Activated T-cell treated with anti-CD3 and anti-CD28 coated beads for 1 hour (primary cell): ENCODE measurements around the gene SPRR2D.
"Not testable (repeated sequence)": the region's sequence is repeated elsewhere in the genome, so short reads cannot be mapped to it uniquely, and the experiment has no call there.

Experiments
- DNase-seq: peaks from one replicate; pipeline ENCODE4 v3.0.0-alpha.2; 2020; ENCODE audit warnings: low read depth

The SPRR2D gene

GRCh38 chr1:153040950-153041631 is at the start of gene SPRR2D:
Gene SPRR2D (minus strand): TSS chr1:153041120. CDS start chr1:153040346, 774 bp downstream.
- DNase-seq, result no peak

GRCh38 chr1:153087652-153088051 is 46.7 kb upstream of the SPRR2D start:
- DNase-seq, result no peak

DNA sequence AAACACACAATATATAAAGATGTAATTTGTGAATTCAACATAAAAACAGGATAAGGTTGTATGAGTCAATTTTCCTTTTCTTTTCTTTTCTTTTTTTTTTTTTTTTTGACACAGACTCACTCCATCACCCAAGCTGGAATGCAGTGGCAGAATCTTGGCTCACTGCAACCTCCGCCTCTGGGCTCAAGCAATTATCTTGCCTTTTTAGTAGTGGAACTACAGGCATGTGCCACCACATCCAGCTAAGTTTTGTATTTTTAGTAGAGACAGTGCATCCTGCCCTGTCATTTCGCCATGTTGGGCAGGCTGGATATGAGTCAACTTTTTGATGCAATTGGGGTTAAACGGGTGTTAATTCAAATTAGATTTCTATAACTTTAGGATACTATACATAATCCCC is 40.8 kb upstream of the SPRR2D start:
- DNase-seq, result no peak

- DNase-seq, result no peak
These were observed 32.1 kb upstream of the SPRR2D start for GRCh38 chr1:153072806-153073726.

DNA sequence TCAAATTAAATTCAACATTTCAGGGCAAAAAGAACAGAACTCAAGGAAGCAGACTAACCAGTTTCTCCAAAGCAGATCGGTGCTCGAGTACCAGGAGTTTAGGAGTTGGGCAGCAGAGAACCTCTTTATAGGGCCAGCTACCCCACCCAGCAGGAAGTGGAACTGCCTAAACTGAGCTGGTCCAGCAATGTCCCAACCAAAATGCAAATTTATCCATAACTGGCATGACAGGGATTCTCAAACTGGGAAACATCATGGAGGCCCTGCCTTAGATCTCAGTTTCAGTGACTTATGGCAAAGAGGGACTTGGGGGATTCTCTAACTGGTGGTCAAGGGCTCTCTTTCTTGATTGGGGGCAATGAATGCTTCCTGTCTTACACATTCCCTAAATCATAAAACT is 30.6 kb upstream of the SPRR2D start, which contains the start of gene SPRR2B:
SPRR2B (minus strand) TSS at position 101 of the 400 bp plus-strand sequence. CDS start 772 bp downstream, outside the sequence.
- no peak for DNase-seq

GRCh38 chr1:153070243-153070642 is 29.3 kb upstream of the SPRR2D start:
- DNase-seq, result no peak

DNA sequence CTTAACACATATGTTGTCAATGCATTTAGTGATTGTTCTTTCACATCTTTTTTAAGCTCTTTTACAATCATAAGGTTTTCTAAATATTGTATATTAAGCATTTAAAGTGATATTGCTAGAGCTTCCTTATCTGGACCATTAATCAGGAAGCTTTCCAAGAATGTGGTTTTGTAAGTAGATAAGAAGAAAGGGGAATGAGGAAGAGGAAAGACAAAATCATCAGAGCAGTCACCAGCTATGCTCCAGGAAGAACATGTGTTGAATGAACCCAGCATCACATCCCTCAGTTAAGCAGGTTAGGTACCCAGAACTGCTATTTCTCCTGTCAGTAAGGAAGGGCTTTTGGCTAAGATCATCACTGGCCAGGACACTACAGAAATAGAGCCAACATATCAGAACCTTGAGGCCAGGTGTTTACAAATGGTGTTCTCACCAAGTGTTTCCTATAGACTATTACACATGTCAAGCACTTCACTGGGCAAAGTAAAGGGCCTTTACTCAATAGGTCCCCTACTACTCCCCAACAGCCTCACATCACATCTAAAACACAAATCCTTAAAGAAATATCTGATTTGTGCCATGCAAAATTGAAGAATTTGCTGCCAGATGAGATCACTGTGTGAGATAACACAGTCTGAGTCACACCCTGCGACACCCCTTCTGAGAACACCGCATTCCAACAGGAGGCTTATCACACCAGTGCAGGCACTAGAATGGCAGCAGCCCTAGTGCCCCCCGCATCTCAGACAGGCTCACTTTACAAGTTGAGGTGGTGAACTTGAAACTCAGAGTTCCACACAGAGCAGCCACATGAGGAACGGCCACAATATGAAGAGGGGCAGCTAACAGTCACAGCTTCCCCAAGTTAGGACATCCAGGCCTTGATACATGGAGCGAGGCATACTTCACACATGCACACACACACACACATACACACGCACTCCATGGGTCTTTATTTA is 18.2 kb upstream of the SPRR2D start:
- DNase-seq, result no peak

- DNase-seq, result no peak
These were observed 17.2 kb upstream of the SPRR2D start for GRCh38 chr1:153058154-153058553.

GRCh38 chr1:153057375-153057774 is 16.5 kb upstream of the SPRR2D start, which contains the start of gene SPRR2A:
Gene SPRR2A (minus strand): TSS chr1:153057512. CDS start chr1:153056735, 777 bp downstream.
- DNase-seq, result no peak

DNA sequence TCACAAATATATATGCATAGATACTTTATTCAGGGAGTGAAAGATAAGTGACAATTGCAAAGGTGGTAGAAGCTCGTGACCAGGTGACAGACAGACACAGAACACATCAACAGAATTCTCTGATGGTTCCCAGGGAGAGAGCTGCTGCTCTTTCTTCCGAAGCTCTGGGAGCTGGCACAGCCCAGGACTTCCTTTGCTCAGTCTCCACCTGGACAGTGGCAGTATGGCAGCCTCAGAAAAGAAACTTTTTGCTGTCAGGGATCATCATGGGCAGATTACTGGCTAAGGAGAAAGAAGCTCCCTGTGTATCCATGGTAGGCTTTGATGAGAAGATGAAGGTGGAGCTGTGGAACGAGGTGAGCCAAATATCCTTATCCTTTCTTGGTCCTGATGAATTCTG is 15.2 kb upstream of the SPRR2D start:
- DNase-seq, result not testable (repeated sequence)

- DNase-seq, result no peak
These were observed 8.3 kb upstream of the SPRR2D start for GRCh38 chr1:153049211-153049610.

GRCh38 chr1:153035211-153035610 is 5.7 kb downstream of the SPRR2D start:
- no peak for DNase-seq

DNA sequence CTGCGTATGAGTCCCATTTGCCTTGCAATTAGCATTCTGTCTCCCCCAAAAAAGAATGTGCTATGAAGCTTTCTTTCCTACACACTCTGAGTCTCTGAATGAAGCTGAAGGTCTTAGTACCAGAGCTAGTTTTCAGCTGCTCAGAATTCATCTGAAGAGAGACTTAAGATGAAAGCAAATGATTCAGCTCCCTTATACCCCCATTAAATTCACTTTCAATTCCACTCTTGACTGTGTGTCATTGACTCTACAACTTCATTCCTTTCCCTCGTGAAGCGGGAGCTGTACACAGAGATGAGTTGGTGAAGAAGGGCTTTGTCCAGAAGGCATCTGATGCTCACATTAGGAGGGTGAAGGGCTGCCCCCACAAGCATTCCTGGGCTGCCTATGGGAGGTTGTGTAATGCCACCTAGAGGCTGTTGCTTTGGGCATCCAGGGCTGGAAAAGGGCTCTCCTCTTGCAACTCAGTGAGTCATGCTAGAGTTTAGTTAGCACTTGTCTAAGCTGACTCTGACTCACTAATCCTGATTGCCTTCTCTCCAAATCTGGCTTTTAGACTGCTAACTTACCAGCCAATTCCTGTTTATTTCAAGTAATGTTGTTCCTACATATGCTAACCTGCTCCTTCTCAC is 8.1 kb downstream of the SPRR2D start:
- no peak for DNase-seq

DNA sequence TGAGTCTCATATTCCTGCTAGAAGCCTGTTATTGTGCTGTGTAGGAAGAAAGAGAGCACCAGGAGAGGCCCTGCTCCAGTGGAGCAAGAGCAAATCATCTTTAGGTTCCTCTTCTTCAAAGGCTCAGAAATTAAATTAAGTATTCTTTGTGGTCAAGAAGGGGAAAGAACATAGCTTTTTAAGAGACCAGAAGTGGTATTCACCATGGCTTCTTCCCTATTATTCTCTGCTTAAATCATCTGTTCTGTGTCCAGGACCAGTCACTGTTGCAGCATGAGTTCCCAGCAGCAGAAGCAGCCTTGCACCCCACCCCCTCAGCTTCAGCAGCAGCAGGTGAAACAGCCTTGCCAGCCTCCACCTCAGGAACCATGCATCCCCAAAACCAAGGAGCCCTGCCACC is 8.8 kb downstream of the SPRR2D start:
- DNase-seq, result no peak

DNA sequence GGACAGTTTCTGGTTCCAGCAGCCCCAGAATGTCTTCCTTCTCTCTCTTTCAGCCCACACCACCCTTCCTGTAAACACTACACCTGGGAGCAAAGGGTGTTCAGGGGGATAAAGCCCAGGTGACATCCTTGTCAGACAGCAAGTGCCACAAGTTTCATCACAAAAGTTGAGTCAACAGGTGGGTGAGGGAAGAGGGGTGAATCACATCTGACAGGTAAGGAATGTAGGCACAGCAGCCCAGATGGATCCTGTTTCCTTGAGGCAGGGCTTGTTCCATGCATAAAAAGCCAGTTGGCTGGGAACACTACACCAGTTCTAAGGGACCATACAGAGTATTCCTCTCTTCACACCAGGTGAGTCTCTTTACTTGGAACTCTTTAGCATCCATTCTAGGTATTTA is 10.0 kb downstream of the SPRR2D start, which contains the start of gene SPRR1B:
SPRR1B (plus strand) TSS at position 309 of the 400 bp plus-strand sequence. CDS start 1,143 bp downstream, outside the sequence.
- no peak for DNase-seq

- no peak for DNase-seq
These were observed 12.2 kb downstream of the SPRR2D start for GRCh38 chr1:153028766-153029165.

- no peak for DNase-seq
These were observed 15.1 kb downstream of the SPRR2D start for GRCh38 chr1:153025797-153026196.

GRCh38 chr1:153024413-153024812 is 16.5 kb downstream of the SPRR2D start:
- DNase-seq, result no peak

DNA sequence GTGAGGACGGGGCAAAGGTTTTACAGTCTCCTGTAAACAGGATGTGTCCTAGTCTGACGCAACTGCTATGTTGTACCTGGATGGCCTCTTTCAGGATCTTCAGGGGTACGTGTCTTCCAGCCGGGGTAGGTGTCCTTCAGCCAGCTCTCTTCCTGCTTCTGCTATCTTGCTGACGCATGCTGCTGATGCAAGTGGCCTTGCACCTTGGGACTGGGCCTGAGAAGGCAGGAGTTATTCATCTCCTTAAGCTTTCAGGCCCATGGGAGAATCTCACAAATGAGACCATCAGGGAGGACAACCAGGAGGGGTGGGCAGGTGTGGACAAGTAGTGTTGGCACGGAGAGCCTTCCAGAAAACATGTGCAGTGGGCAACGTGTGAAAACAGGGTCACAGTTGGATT is 17.8 kb downstream of the SPRR2D start:
- no peak for DNase-seq

- DNase-seq, result not testable (repeated sequence)
These were observed 18.6 kb downstream of the SPRR2D start for GRCh38 chr1:153022340-153022739.

DNA sequence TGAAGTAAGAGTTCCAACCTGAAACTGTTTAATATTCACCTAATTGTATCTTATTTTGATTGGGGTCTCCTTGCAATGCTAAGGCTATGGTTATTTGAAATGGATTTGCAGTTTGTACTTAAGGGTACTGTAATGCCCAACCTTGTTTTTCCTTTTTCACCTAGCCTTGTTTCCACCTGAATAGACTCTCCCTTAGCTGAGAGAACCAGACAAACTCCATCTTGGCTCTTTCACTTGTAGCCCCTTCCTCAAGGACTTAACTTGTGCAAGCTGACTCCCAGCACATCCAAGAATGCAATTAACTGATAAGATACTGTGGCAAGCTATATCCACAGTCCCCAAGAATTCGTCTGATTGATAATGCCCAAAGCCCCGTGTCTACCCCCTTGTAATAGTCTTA is 19.1 kb downstream of the SPRR2D start:
- not testable (repeated sequence) for DNase-seq
